EL (cell line): ENCODE results near the gene DIO2.

Source experiments
- DNase-seq: peaks from one replicate; pipeline ENCODE4 v3.0.0-alpha.2; 2016

The DIO2 gene

GRCh38 chr14:80167793-80168448, 43.4 kb downstream of the DIO2 start:
- DNase-seq = no peak

- peak; percentile 82 for DNase-seq
These were observed 46.1 kb downstream of the DIO2 start for GRCh38 chr14:80164991-80165721.

- no peak for DNase-seq
These were observed 58.5 kb downstream of the DIO2 start for GRCh38 chr14:80152763-80153162.

GRCh38 chr14:80152166-80152565, 59.1 kb downstream of the DIO2 start:
- no peak for DNase-seq

GRCh38 chr14:80150301-80150700, 61.0 kb downstream of the DIO2 start:
- DNase-seq = peak; percentile 29
